ENCODE measurements around the gene ZNF107. TPM values are rescaled to one million over a fixed set of nuclear protein-coding genes. Genes with fewer than 3 reads are reported as not detected.

ZNF107 gene
- total and polyA plus RNA-seq, 2 of the 13 experiments (the other 11 are each of a cell fraction or from before 2014, with no cell fraction given): 2.5 to 5.4 TPM

DNA sequence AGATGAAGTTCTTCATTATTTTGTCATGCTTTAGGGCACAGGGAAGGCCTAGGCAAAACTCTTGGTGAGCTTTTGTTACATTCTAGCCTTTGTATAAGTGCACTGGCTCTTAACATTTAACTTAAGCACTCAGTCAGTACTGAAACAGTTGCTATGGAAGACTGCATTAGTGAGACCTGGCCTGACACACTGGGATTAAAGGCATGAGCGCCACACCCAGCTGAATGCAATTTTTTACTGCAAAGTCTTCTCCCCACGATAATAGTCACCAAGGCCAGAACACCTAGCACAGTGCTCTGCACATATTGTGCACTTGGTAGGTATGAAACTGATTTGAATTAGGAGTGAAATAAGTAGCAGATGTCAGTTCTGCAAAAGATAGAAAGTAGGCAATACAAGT is 87.1 kb downstream of the ZNF107 start (continued):
- TF ChIP-seq SIN3B (IDR thresholded peaks at IDR 0.05; ENCODE audit: low read length) (no peak), ZFX (CRISPR knock-in tag; IDR thresholded peaks at IDR 0.05; ENCODE audit: low read depth) (no peak), ZNF235 (CRISPR knock-in tag; IDR thresholded peaks at IDR 0.05; ENCODE audit: borderline replicate concordance) (no peak), MBD4 (IDR thresholded peaks at IDR 0.05; ENCODE audit: borderline replicate concordance, low read length) (no peak), PHF20 (CRISPR knock-in tag; IDR thresholded peaks at IDR 0.05) (no peak)

DNA sequence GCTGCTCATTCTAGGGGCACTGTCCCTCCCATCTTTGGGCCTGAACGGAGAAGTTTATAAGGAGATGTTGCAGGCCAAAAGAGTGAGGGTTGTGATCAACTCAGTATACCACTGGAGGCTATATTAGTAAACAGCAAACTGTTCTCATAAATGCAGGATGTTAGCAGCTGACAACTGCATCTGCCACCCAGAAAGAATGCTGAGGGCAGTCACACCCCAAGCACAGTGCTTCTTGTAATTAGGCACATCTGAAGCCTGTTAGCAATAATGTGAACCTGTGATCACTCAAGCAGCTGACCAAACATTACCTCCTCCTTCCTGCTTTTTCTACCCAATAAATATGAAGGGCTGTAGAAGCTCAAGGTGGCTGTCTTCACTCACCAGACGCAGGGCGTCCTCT is 89.9 kb downstream of the ZNF107 start:
- Histone ChIP-seq H3K9ac (ENCODE audit: insufficient read depth, low read depth, low read length) (no peak overlapping the region), H3K4me1 (ENCODE audit: insufficient read depth, low read length) (no peaks in the 10 kb centered on the region), H3K27me3 (ENCODE audit: control insufficient read depth in 1 of 2, insufficient read depth in 2 of 2, low read length in 2 of 2) (peaks cover 0 to 9% of the 10 kb centered on the region in 2 experiments; a peak in 2 of 5 replicates), H3K4me2 (ENCODE audit: low read depth, low read length) (no peak overlapping the region), H3K36me3 (replicated peaks in 1 of 2; ENCODE audit: control insufficient read depth in 1 of 2, insufficient read depth in 2 of 2, low read length in 2 of 2) (no peaks in the 10 kb centered on the region), H3K79me2 (ENCODE audit: insufficient read depth, low read length) (no peaks in the 10 kb centered on the region), H3K9me3 (ENCODE audit: low read length) (no peaks in the 10 kb centered on the region), H3K27ac (ENCODE audit: extremely low read length, insufficient read depth, low read length) (no peak overlapping the region), H2AFZ (ENCODE audit: low read length) (no peak overlapping the region), H3K4me3 (replicated peaks in 1 of 3; ENCODE audit: insufficient read depth in 1 of 3, low read depth in 2 of 3, low read length in 3 of 3) (no peak overlapping the region), H4K20me1 (ENCODE audit: insufficient read depth, low read length) (no peaks in the 10 kb centered on the region)
- FAIRE-seq (no peak), ATAC-seq (no peak), DNase-seq (ENCODE audit: low spot score) (no peak)
- ChIA-PET CTCF (ENCODE audit: low intra/inter-chr PET ratio, low total read pairs) (no interaction called here), POLR2A (no interaction called here)
- in situ Hi-C loops (cut with HindIII; ENCODE audit: extremely low pct_ligation_motif_present, low pct_unique_long_range_greater_than_20kb) (no loop called here), intact Hi-C loops (cut with micrococcal nuclease; ENCODE audit: unreplicated experiment) (no loop called here)
- no TSS peak for BruUV-seq (replicated peaks)
- TF ChIP-seq ZSCAN22 (CRISPR knock-in tag; IDR thresholded peaks at IDR 0.05) (no peak), ZNF550 (CRISPR knock-in tag; IDR thresholded peaks at IDR 0.05; ENCODE audit: borderline replicate concordance) (no peak), ZNF577 (CRISPR knock-in tag; IDR thresholded peaks at IDR 0.05; ENCODE audit: borderline replicate concordance, low read depth) (no peak), SCMH1 (CRISPR knock-in tag; IDR thresholded peaks at IDR 0.05; ENCODE audit: borderline replicate concordance) (no peak)
- TF ChIP-seq, protein P1, sequence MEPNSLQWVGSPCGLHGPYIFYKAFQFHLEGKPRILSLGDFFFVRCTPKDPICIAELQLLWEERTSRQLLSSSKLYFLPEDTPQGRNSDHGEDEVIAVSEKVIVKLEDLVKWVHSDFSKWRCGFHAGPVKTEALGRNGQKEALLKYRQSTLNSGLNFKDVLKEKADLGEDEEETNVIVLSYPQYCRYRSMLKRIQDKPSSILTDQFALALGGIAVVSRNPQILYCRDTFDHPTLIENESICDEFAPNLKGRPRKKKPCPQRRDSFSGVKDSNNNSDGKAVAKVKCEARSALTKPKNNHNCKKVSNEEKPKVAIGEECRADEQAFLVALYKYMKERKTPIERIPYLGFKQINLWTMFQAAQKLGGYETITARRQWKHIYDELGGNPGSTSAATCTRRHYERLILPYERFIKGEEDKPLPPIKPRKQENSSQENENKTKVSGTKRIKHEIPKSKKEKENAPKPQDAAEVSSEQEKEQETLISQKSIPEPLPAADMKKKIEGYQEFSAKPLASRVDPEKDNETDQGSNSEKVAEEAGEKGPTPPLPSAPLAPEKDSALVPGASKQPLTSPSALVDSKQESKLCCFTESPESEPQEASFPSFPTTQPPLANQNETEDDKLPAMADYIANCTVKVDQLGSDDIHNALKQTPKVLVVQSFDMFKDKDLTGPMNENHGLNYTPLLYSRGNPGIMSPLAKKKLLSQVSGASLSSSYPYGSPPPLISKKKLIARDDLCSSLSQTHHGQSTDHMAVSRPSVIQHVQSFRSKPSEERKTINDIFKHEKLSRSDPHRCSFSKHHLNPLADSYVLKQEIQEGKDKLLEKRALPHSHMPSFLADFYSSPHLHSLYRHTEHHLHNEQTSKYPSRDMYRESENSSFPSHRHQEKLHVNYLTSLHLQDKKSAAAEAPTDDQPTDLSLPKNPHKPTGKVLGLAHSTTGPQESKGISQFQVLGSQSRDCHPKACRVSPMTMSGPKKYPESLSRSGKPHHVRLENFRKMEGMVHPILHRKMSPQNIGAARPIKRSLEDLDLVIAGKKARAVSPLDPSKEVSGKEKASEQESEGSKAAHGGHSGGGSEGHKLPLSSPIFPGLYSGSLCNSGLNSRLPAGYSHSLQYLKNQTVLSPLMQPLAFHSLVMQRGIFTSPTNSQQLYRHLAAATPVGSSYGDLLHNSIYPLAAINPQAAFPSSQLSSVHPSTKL (CRISPR knock-in tag; IDR thresholded peaks at IDR 0.05): no peak
- TF ChIP-seq, protein P2, sequence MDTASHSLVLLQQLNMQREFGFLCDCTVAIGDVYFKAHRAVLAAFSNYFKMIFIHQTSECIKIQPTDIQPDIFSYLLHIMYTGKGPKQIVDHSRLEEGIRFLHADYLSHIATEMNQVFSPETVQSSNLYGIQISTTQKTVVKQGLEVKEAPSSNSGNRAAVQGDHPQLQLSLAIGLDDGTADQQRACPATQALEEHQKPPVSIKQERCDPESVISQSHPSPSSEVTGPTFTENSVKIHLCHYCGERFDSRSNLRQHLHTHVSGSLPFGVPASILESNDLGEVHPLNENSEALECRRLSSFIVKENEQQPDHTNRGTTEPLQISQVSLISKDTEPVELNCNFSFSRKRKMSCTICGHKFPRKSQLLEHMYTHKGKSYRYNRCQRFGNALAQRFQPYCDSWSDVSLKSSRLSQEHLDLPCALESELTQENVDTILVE (CRISPR knock-in tag; IDR thresholded peaks at IDR 0.05): no peak
- WGBS (ENCODE audit: low lambda C conversion rate): 57% methylated on average over 3 of the region's 3 CpGs
